MCF 10A (cell line): Measurements from ENCODE around the gene NFATC1. TPM values are rescaled to one million over a fixed set of nuclear protein-coding genes. Genes with fewer than 3 reads are reported as not detected.

Source experiments
- Bru-seq: library from RNA; stranded (reverse); fragments of 400-500 nt; gene quantifications from one replicate; lab custom pipeline; 2021; lab: Mats Ljungman, UMichigan
- BruChase-seq, 2 experiments: library from RNA; stranded (reverse); fragments of 400-500 nt; gene quantifications; one replicate each; lab custom pipeline; 2021; lab: Mats Ljungman, UMichigan
- BruUV-seq: library from RNA; stranded (reverse); fragments of 400-500 nt; replicated peaks from 2 replicates; lab custom pipeline; 2021; lab: Mats Ljungman, UMichigan
- CTCF ChIA-PET: fragments of 300-600 bp; sonication (Branson Sonifier 250); formaldehyde crosslinking; extraction: SDS; loops from one replicate; lab custom pipeline; 2021; ENCODE audit warnings: antibody characterized with exemption, inconsistent platforms; lab: Yijun Ruan, JAX
- POLR2A ChIA-PET: fragments of 300-600, 350-650 bp; sonication (Branson Sonifier 250); formaldehyde crosslinking; extraction: SDS; loops from one replicate; lab custom pipeline; 2020; ENCODE audit warnings: antibody characterized with exemption, inconsistent platforms; lab: Yijun Ruan, JAX
- DNase-seq: peaks from one replicate; pipeline ENCODE4 v3.0.0-alpha.2; 2018; ENCODE audit not compliant: unreplicated experiment
- H3K27ac Mint-ChIP-seq: one replicate; pipeline ENCODE4 v1.8.0; 2022; ENCODE audit warnings: mild to moderate bottlenecking, low read depth, mixed read lengths; ENCODE audit not compliant: unreplicated experiment
- H3K27me3 Mint-ChIP-seq: one replicate; pipeline ENCODE4 v1.8.0; 2022; ENCODE audit warnings: mixed read lengths; ENCODE audit not compliant: insufficient read depth, unreplicated experiment
- H3K36me3 Mint-ChIP-seq: one replicate; pipeline ENCODE4 v1.8.0; 2022; ENCODE audit warnings: mild to moderate bottlenecking, moderate library complexity, mixed read lengths; ENCODE audit not compliant: insufficient read depth, unreplicated experiment
- H3K4me1 Mint-ChIP-seq: one replicate; pipeline ENCODE4 v1.8.0; 2022; ENCODE audit warnings: mixed read lengths; ENCODE audit not compliant: insufficient read depth, unreplicated experiment
- H3K4me3 Mint-ChIP-seq: one replicate; pipeline ENCODE4 v1.8.0; 2022; ENCODE audit warnings: mild to moderate bottlenecking, moderate library complexity, mixed read lengths; ENCODE audit not compliant: unreplicated experiment
- H3K9me3 Mint-ChIP-seq: one replicate; pipeline ENCODE4 v1.8.0; 2022; ENCODE audit warnings: mixed read lengths; ENCODE audit not compliant: unreplicated experiment
- CTCF ChIP-seq: fragments of 200-600 bp; IDR thresholded peaks from one replicate; pipeline ENCODE4 v1.8.0; 2022; ENCODE audit warnings: antibody characterized with exemption, mild to moderate bottlenecking; ENCODE audit not compliant: unreplicated experiment
- intact Hi-C: fragments of 100-400 bp; cut with micrococcal nuclease; formaldehyde crosslinking; loops from 2 replicates; pipeline ENCODE4 v1.14.1; 2022
- long read RNA-seq: library from polyadenylated mRNA; stranded (forward); transcript quantifications from one replicate; pipeline ENCODE4 v2.0.0, GENCODE V29; 2022
- total RNA-seq: library from RNA; stranded (reverse); gene quantifications from 2 replicates; pipeline ENCODE4 v1.2.3, GENCODE V29; 2022

NFATC1 gene
- total RNA-seq (2.0 and 3.7 TPM in 2 replicates), Bru-seq, nascent RNA (percentile 25 among the genes with signal in this experiment), BruChase-seq, experiment 1, labeled RNA remaining after a 6-hour chase (percentile 37 among the genes with signal in this experiment), BruChase-seq, experiment 2, labeled RNA remaining after a 2-hour chase (percentile 23 among the genes with signal in this experiment)
- long read RNA-seq, full-length matches to known transcripts, result 1 of 2 reads
- long read RNA-seq, partial matches to known transcripts, result 0 of 2 reads
- long read RNA-seq, other reads (novel, unspliced or antisense), result 1 of 2 reads

GRCh38 chr18:79395761-79396404 is at the start of gene NFATC1:
Gene NFATC1 (plus strand): TSS chr18:79395930. CDS start chr18:79396225, 295 bp downstream.
- H3K9me3 Mint-ChIP-seq, result no peaks in the 10 kb centered on the region
- intact Hi-C loops, result no loop called here
- no peaks in the 10 kb centered on the region for H3K27me3 Mint-ChIP-seq
- no peak for TF ChIP-seq CTCF
- peak; percentile 34 for DNase-seq
- peak within 1 kb of the TSS; percentile 71 for H3K4me3 Mint-ChIP-seq
- ChIA-PET CTCF (interaction anchor here (0.7 to 1.2 kb wide), 3 partner anchors 15 to 218 kb away, joined by 3 to 4 read pairs (median 3); no protein-coding TSS in a partner anchor), POLR2A (interaction anchor here (0.6 kb wide), 1 partner anchor 299 kb away, joined by 3 read pairs; no protein-coding TSS in a partner anchor)
- no peaks in the 10 kb centered on the region for H3K36me3 Mint-ChIP-seq
- H3K27ac Mint-ChIP-seq, result no peak within 1 kb of the TSS
- no TSS peak for BruUV-seq
- no peaks in the 10 kb centered on the region for H3K4me1 Mint-ChIP-seq

- BruUV-seq, result no TSS peak
- TF ChIP-seq CTCF, result no peak
- intact Hi-C loops, result no loop called here
- Mint-ChIP-seq H3K4me3 (no peak overlapping the region), H3K27me3 (no peaks in the 10 kb centered on the region), H3K27ac (no peak overlapping the region), H3K4me1 (no peaks in the 10 kb centered on the region), H3K9me3 (no peaks in the 10 kb centered on the region), H3K36me3 (peaks cover 47% of the 10 kb centered on the region)
- POLR2A ChIA-PET, result no interaction called here
- CTCF ChIA-PET, result no interaction called here
- DNase-seq, result no peak
Observed at GRCh38 chr18:79345981-79346380, 49.7 kb upstream of the NFATC1 start.

GRCh38 chr18:79348066-79348465 is 47.7 kb upstream of the NFATC1 start:
- Mint-ChIP-seq H3K27me3 (no peaks in the 10 kb centered on the region), H3K36me3 (peaks cover 53% of the 10 kb centered on the region), H3K27ac (no peak overlapping the region), H3K4me3 (no peak overlapping the region), H3K4me1 (no peaks in the 10 kb centered on the region), H3K9me3 (no peaks in the 10 kb centered on the region)
- no peak for DNase-seq
- ChIA-PET CTCF (no interaction called here), POLR2A (no interaction called here)
- intact Hi-C loops, result no loop called here
- BruUV-seq, result no TSS peak
- TF ChIP-seq CTCF, result no peak

- CTCF ChIA-PET, result interaction anchor here (0.6 to 1.1 kb wide), 2 partner anchors 9 to 355 kb away, joined by 3 to 6 read pairs; no protein-coding TSS in a partner anchor
- no peaks in the 10 kb centered on the region for H3K9me3 Mint-ChIP-seq
- BruUV-seq, result no TSS peak
Observed at GRCh38 chr18:79352432-79352831, 43.3 kb upstream of the NFATC1 start.

More at GRCh38 chr18:79352432-79352831, 43.3 kb upstream of the NFATC1 start:
- H3K4me1 Mint-ChIP-seq, result no peaks in the 10 kb centered on the region
- TF ChIP-seq CTCF, result no peak
- POLR2A ChIA-PET, result no interaction called here
- peaks cover 21% of the 10 kb centered on the region for H3K36me3 Mint-ChIP-seq
- H3K4me3 Mint-ChIP-seq, result no peak overlapping the region
- DNase-seq, result no peak
- intact Hi-C loops, result no loop called here
- H3K27me3 Mint-ChIP-seq, result no peaks in the 10 kb centered on the region
- no peak overlapping the region for H3K27ac Mint-ChIP-seq
